GM18505 (cell line): ENCODE data around the gene TMEM238.
"Not testable (repeated sequence)": the region's sequence is repeated elsewhere in the genome, so short reads cannot be mapped to it uniquely, and the experiment has no call there.

ENCODE experiments used
- ATAC-seq: cut with Tn5 transposase; IDR thresholded peaks from one replicate; pipeline ENCODE4 v1.9.1; 2021; ENCODE audit not compliant: unreplicated experiment
- POLR2A ChIP-seq: IDR thresholded peaks from 4 replicates; pipeline ENCODE4 v1.6.1; 2011; ENCODE audit warnings: borderline replicate concordance; ENCODE audit not compliant: insufficient read depth, insufficient read length; ENCODE audit errors: extremely low read depth

Gene TMEM238, protein sequence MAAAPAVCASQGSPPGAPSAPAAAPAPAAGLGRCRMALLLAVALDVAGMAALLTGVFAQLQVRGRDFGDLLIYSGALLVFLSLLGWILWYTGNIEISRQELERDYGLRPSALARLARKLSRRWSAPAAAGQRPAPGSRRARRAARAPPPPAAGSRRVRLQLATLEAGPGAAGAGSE

DNA sequence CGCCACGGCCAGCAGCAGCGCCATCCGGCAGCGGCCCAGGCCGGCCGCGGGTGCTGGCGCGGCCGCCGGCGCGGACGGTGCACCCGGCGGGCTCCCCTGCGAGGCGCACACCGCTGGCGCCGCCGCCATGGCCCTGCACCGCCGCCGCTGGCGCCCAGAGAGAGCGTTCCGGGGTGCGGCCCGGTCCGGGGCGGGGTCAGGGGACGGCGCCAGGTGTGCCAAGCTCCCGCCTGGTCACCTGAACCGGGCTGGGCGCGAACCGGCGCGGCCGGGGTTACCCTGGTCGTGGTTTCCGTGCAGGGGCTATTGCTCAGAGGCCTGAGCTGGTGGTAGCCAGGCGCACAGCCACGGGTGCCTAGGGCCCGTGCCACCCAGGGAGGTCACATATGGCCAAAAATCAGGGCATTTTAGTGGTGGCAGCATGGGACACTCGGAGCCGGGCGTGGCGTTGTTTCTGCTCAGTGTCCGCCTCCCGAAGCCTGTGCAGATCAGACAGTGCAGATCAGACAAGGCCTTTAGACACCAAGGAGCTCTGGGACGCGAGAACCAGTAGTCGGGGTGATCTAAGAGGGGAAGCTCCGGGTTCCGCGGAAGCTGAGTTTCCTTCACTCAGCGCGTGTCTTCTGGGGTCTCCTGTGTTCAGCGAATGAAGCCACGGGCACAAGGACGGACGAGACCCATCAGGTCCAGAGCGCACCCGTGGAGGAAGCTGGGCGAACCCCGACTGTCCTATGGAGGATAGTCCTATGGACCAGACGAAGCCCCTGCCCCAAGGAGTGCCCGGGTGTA lies at the start of gene TMEM238:
TSS of gene TMEM238 (minus strand) at position 162 of the 789 bp plus-strand sequence. CDS start at position 129, 33 bp downstream.
- ATAC-seq: no peak
- TF ChIP-seq POLR2A: peak; percentile 34

- no peak for TF ChIP-seq POLR2A
- no peak for ATAC-seq
These were observed 49.2 kb upstream of the TMEM238 start for GRCh38 chr19:55433292-55433691.

DNA sequence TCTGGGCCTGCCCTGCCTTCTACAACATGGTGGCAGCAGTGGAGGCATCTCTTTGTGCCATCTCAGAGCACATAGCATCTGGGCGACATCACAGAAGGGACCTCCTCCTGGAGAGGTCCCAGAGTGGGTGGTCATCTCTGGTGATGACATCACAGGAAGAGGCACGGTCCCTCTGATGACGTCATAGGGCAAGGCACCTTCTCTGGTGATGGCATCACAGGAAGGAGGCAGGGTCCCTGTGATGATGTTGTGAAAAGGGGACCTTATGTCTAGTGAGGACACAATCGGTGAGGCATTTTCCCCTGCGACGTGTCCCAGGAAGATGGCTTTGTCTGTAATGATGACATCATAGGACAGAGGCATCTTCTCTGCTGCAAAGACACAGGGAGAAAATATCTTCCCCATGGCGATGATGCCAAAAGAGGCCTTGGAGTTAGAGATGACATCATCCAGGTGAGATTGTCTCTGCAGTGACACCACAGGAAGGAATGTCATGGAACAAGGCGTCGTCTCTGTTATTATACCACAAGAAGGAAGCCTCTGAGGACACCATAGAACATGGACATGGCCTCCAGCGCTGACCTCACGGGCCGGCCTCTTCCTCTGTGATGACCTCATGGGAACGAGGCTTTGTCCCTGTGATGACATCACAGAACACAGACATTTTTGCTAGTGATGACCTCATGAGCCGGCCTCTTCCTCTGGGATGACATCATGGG lies 48.3 kb upstream of the TMEM238 start:
- no peak for ATAC-seq
- no peak for TF ChIP-seq POLR2A

- TF ChIP-seq POLR2A: no peak
- ATAC-seq: no peak
These were observed 47.1 kb upstream of the TMEM238 start for GRCh38 chr19:55431183-55431582.

GRCh38 chr19:55426042-55426441 lies 42.0 kb upstream of the TMEM238 start:
- no peak for ATAC-seq
- TF ChIP-seq POLR2A: no peak

DNA sequence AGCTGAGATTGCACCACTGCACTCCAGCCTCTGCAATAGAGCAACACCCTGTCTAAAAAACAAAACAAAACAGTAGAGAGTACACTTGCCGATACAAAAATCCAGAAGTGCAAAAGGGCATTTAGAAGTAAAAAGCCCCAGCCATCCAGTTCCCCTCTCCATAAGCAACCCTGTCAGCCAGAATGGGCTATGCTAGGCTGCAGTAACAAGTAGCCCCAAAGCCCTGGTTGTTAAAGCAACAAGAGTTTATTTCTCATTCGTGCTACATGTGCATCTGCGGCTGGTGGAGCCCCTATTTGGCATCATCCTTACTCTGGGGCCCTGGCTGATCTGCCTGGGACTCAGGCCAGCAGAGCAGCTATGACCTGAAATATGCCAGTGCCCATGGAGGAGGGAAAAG lies 40.4 kb upstream of the TMEM238 start:
- TF ChIP-seq POLR2A: no peak
- ATAC-seq: no peak

GRCh38 chr19:55423225-55424005 lies 39.3 kb upstream of the TMEM238 start:
- TF ChIP-seq POLR2A: no peak
- no peak for ATAC-seq

DNA sequence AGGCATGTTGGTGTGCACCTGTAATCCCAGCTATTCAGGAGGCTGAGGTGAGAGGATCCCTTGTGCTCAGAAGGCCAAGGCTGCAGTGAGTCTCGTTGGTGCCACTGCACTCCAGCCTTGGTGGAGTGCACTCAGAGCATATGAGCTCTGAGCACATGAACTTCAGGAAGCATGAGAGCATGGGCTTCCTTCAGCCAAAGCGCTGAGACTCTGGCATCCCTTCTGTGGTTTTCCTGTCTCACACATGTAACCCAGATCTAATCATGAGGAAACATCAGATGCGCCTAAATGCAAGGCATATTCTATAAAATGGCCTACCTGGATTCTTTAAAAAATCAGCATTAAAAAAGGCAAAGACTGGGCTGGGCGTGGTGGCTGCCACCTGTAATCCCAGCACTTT lies 37.2 kb upstream of the TMEM238 start:
- not testable (repeated sequence) for ATAC-seq

DNA sequence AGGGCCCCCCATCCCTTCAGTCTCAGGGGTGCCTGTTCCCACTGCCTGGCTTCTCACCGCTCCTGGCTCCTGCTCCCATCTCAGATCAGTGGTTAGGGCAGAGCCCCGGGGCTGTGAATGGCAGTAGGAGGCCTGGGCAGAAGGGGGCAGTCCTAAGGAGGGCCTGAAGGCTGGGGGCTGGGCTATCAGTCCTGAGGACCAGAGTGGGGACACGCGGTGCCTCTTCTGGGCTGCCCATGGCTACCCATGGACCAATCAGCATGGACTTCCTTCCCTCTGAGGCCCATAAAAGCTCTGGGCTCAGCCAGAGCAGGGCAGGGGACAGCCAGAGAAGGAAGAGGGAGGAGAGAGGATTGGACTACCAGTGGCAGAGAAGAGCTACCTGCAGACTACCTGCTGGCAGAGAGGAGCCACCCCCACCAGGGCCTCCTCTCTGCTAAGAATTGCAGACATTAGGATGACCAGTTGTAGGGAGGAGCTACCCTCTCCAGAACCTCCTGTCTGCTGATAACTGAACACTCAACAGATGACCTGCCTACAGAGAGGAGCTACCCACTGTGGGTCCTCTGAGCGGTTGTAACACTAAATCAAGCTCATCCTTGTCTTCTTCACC lies 35.6 kb upstream of the TMEM238 start:
- ATAC-seq: no peak
- TF ChIP-seq POLR2A: no peak

DNA sequence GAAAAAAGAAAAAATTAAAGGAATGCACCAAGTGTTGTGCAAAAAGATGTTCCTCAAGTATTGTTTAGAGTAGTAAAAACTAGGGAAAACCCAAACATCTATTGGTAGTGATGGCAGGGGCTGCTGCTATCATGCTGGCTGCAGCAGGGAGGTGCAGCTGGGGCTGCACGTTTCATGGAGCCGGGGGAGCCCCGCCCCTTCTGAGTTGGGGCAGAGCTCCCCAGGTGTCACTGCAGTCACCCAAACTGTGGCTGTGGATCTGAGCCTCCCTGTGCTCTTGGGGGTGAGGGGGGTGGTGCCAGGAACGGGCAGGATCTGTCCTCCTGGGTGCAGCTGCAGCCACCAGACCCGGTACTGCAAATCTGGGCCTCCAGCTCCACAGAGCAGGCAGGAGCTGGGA lies 35.0 kb upstream of the TMEM238 start:
- ATAC-seq: no peak
- no peak for TF ChIP-seq POLR2A

- no peak for ATAC-seq
- TF ChIP-seq POLR2A: no peak
These were observed 34.1 kb upstream of the TMEM238 start for GRCh38 chr19:55418185-55418584.

DNA sequence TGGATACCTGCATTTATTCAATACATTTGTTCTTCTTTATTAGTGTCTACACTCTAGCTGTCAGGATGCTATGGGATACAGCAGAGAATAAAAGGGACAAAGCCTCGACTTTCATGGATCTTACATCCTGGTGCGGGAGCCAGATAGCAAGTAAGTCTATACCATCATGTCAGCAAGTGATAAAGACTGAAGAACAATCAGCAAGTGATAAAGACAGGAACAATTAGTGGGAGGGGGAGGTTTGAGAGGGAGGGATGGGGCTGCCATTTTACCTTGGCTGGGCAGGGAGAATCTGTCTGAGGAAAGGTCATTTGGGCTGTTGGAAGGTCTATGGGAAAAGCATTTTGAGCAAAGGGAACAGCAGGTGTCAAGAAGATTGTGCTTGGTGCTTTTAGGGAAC lies 26.1 kb upstream of the TMEM238 start:
- no peak for ATAC-seq

DNA sequence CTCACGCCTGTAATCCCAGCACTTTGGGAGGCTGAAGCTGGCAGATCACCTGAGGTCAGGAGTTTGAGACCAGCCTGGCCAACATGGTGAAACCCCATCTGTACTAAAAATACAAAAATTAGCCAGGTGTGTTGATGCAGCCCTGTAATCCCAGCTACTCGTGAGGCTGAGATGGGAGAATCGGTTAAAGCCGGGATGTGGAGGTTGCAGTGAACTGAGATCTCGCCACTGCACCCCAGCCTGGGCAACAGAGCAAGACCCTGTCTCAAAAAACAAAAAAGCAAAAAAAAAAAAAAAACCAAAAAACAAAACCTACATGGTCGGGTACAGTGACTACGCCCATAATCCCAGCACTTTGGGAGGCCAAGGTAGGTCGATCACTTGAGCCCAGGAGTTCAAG lies 25.1 kb upstream of the TMEM238 start:
- not testable (repeated sequence) for ATAC-seq

More for the DNA sequence above, 26.1 kb upstream of the TMEM238 start:
- no peak for TF ChIP-seq POLR2A
